Mucosa of descending colon (tissue), 3 donors: ENCODE results near the gene OPRD1. TPM values are rescaled to one million over a fixed set of nuclear protein-coding genes. Genes with fewer than 3 reads are reported as not detected.

Source experiments
- ATAC-seq: fragments of 200-7000 bp; cut with Tn5 transposase; one replicate; pipeline ENCODE4 v1.9.1; 2020; ENCODE audit warnings: mild to moderate bottlenecking, moderate library complexity
- DNase-seq, 3 donors: peaks; one replicate each; pipeline ENCODE4 v3.0.0-alpha.2; 2020
- H3K36me3 ChIP-seq: fragments of 200-600 bp; one replicate; pipeline ENCODE4 v1.8.0; 2021; ENCODE audit warnings: low read depth, mild to moderate bottlenecking
- H3K4me1 ChIP-seq: fragments of 200-600 bp; one replicate; pipeline ENCODE4 v1.8.0; 2021; ENCODE audit warnings: low read depth, mild to moderate bottlenecking
- H3K4me3 ChIP-seq: fragments of 200-600 bp; one replicate; pipeline ENCODE4 v1.8.0; 2021; ENCODE audit warnings: mild to moderate bottlenecking
- H3K9me3 ChIP-seq: fragments of 200-600 bp; one replicate; pipeline ENCODE4 v1.8.0; 2021; ENCODE audit warnings: mild to moderate bottlenecking
- intact Hi-C, 2 donors: fragments of 100-400 bp; cut with DNase I in 1 of 2; cut with micrococcal nuclease in 1 of 2; formaldehyde crosslinking; loops; one replicate each; pipeline versions ENCODE4 v1.11.0 to v1.11.1; 2022; cut with DNase I, micrococcal nuclease
- total RNA-seq, 3 donors: library from RNA; stranded (reverse); fragmentation: NEBNext Ultra II Directional in 2 of 3; extraction: Animal tissue kit (Norgen Biotek cat#: 25700) in 2 of 3; gene quantifications; one replicate each; pipeline versions ENCODE4 v1.2.1 to v1.2.4, GENCODE V29; 2021 to 2023
- TF ChIP-seq, protein P1 (sequence below): fragments of 200-600 bp; IDR thresholded peaks from one replicate; pipeline ENCODE4 v1.8.0; 2022; ENCODE audit warnings: antibody characterized with exemption, mild to moderate bottlenecking
- donor health status: DM: no; HTN: no; CAD: no; lungs with moderate emphysema.
- donor health status: DM: no; HTN: no; CAD: no.
- donor health status: DM: no; HTN: yes; CAD: no.

Gene OPRD1
- total RNA-seq, 3 donors from 2014 or later: 0.06 to 1.1 (median 0.48) TPM

DNA sequence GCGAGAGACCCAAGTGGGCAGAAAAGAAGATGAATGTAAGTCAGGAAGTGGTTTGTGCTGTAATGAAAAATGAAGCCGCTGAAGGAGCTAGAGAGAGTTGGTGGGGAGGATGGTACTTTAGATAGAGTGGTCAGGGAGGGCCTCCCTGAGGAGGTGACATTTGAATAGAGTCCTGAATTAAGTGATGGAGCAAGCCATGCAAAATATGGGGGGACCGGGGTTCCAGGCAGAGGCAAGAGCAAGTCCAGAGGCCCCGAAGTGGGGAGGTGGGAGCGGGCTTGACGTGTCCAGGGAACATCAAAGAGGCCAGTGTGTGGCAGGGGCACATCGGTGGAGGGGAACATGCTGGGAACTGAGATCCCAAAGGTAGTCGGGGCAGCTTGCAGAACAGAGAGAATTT is 43.1 kb downstream of the OPRD1 start:
- Histone ChIP-seq H3K9me3 (no peaks in the 10 kb centered on the region), H3K4me3 (no peak overlapping the region), H3K36me3 (no peaks in the 10 kb centered on the region), H3K4me1 (no peaks in the 10 kb centered on the region)
- intact Hi-C loops: no loop called here
- no peak for ATAC-seq
- TF ChIP-seq, protein P1, sequence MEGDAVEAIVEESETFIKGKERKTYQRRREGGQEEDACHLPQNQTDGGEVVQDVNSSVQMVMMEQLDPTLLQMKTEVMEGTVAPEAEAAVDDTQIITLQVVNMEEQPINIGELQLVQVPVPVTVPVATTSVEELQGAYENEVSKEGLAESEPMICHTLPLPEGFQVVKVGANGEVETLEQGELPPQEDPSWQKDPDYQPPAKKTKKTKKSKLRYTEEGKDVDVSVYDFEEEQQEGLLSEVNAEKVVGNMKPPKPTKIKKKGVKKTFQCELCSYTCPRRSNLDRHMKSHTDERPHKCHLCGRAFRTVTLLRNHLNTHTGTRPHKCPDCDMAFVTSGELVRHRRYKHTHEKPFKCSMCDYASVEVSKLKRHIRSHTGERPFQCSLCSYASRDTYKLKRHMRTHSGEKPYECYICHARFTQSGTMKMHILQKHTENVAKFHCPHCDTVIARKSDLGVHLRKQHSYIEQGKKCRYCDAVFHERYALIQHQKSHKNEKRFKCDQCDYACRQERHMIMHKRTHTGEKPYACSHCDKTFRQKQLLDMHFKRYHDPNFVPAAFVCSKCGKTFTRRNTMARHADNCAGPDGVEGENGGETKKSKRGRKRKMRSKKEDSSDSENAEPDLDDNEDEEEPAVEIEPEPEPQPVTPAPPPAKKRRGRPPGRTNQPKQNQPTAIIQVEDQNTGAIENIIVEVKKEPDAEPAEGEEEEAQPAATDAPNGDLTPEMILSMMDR: no peak
- DNase-seq: peak in 1 of 3 donors; percentile 15

DNA sequence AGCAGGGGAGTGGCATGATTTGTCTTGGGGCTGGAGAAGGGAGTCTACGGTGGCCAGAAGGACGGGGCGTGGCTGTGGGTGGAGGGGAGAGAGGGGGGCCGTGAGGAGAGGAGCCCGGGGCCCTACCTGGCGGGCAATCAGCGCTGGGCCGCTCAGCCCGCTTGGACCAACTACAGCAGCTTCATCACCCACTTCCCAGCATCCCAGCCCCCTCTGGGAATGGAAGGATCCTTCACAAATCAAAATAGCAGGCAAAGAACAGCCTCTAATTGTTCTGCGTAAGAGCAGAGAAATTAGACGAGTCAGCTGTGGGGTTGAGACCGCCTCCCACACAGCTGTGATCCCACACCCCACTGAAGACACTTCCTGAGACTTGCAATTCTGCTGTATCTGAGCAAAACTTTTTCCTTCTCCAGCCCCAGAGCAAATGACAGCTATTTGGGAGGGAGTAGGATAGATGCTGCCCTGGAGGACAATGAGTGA is 43.5 kb downstream of the OPRD1 start:
- DNase-seq (peak in 1 of 3 donors; percentile 12), ATAC-seq (no peak)
- Histone ChIP-seq H3K4me3 (no peak overlapping the region), H3K4me1 (peaks cover 1% of the 10 kb centered on the region), H3K9me3 (no peaks in the 10 kb centered on the region), H3K36me3 (no peaks in the 10 kb centered on the region)
- TF ChIP-seq, protein P1: no peak
- intact Hi-C loops: no loop called here

DNA sequence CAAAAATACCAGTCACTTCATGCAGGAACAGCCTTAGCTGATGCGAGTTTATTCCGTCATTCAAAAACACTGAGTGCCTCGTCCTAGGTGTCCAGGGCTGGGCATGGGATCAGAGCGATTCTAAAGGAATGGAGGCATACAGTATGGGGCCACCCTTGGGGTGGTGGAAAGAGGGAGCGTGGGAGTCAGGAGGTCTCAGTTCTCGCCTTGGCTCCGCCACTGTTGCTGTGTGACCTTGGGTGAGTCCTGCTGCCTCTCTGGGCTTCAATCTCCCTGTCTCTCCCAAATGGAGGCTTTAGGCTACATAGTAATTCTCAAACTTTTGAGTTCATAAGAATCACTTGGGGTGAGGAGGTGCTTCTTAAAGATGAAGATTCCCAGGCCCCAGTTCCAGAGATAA is 44.0 kb downstream of the OPRD1 start:
- Histone ChIP-seq H3K9me3 (no peaks in the 10 kb centered on the region), H3K36me3 (no peaks in the 10 kb centered on the region), H3K4me1 (peaks cover 6% of the 10 kb centered on the region), H3K4me3 (no peak overlapping the region)
- ATAC-seq: no peak
- TF ChIP-seq, protein P1: no peak
- peak in 1 of 3 donors; percentile 15 for DNase-seq
- intact Hi-C loops: no loop called here

DNA sequence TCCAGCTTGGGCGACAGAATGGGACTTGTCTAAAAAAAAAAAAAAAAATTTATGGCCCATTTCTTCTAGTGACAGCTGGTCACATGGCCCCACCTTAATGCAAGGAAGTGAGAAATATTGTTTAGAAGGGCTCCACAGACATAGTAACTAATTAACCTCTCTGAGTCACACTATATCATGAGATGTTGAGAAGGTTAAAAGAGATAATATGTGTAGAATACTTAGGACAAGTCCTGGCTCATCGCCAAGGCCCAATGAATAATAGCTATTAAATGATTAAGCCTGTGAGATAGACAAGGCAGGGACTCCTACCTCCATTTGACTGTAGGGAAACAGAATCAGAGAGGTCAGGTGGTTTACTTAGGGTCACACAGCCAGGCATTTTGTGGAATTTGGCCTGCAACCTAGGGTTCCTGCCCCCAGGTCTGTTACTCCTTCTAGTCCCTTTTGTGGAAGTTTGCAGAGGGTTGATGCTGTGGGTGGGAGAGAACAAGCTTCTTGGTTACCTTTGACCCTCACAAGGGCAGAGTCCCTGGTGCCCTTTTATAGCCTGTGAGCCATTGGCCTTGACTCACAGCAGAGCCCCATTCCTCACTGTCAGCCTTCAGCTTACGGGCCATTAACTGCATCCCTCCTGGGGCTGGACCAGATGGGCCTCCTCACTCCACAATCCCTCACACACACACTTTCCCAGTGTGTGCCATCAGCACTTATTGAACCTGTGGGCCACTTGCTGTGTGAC is 48.5 kb downstream of the OPRD1 start:
- peaks cover 6% of the 10 kb centered on the region for H3K4me1 ChIP-seq
- DNase-seq (peak in 1 of 3 donors; percentile 38), ATAC-seq (peak; percentile 97)
- H3K4me3 ChIP-seq: no peak overlapping the region
- no peaks in the 10 kb centered on the region for H3K9me3 ChIP-seq
- TF ChIP-seq, protein P1: no peak
- intact Hi-C loops: no loop called here
- no peaks in the 10 kb centered on the region for H3K36me3 ChIP-seq

DNA sequence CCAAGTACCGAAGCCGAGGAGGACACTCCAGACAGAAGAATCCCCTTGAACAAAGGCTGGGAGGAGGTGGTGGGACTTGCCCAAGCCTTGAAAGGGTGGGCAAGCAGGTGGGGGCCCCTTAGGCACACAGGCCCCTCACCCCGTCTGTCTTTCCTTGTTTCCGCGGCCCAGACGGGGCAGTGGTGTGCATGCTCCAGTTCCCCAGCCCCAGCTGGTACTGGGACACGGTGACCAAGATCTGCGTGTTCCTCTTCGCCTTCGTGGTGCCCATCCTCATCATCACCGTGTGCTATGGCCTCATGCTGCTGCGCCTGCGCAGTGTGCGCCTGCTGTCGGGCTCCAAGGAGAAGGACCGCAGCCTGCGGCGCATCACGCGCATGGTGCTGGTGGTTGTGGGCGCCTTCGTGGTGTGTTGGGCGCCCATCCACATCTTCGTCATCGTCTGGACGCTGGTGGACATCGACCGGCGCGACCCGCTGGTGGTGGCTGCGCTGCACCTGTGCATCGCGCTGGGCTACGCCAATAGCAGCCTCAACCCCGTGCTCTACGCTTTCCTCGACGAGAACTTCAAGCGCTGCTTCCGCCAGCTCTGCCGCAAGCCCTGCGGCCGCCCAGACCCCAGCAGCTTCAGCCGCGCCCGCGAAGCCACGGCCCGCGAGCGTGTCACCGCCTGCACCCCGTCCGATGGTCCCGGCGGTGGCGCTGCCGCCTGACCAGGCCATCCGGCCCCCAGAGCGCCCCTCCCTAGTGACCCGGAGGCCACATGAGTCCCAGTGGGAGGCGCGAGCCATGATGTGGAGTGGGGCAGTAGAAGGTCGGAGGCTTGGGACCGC is 50.8 kb downstream of the OPRD1 start:
- ATAC-seq (no peak), DNase-seq (peak in 1 of 3 donors; percentile 40)
- Histone ChIP-seq H3K36me3 (no peaks in the 10 kb centered on the region), H3K4me1 (peaks cover 6% of the 10 kb centered on the region), H3K4me3 (no peak overlapping the region), H3K9me3 (no peaks in the 10 kb centered on the region)
- intact Hi-C loops: no loop called here
- TF ChIP-seq, protein P1: no peak
